Amniotic epithelial cell (primary cell): ENCODE measurements around the gene ANKRD30A.
"Not testable (repeated sequence)": the region's sequence is repeated elsewhere in the genome, so short reads cannot be mapped to it uniquely, and the experiment has no call there.

Experiments
- DNase-seq: peaks from one replicate; pipeline ENCODE4 v3.0.0-alpha.2; 2010; ENCODE audit warnings: low read depth

Gene ANKRD30A

DNA sequence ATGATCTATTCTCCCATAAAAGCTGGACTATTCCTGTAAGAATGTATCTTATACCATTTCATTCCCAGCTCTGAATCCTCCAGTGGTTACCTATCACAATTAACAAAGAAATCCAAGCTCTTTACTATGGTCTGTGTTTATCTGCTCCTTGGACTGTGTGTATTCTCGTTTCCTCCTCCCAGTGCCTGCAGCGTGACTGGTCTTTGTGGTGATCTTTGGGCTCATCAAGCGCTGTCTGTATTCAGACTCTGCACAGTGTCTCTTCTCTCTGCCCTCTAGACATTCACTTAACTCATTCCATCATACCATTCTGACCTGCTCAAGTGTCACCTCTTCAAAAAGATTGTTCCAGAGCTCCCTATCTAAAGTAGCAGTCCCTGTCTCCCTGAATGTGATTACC, 130.4 kb downstream of the ANKRD30A start:
- DNase-seq = not testable (repeated sequence)

DNA sequence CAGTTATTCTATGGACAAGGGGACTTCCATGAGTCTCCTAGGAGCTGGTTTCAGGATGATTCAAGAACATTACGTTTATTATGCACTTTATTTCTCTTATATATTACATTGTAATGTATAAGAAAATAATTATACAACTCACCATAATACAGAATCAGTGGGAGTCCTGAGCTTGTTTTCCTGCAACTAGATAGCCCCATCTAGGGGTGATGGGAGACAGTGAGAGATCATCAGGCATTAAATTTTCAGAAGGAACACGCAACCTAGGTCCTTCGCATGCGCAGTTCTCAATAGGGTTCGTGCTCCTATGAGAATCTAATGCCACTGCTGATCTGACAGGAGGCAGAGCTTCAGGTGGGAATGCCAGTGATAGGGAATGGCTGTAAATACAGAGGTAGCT, 137.9 kb downstream of the ANKRD30A start:
- DNase-seq = no peak

DNA sequence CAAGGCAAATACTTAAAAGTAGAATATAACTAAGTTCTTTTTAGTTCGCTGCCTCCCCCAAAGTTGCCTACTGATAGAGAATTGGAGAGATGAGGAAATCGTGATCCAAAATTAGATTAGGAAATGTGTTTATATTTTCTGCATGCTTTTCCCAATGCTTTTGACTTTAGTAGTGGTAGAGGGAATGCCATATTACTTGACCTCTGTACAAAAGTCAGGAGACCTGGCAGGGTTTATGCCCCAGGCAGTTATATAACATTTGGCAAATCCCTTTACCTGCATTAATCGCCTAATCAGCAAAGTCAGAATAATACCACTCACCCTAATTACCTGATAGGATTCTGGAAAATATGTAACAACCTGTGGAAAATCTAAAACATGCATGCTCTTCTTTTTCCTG, 142.9 kb downstream of the ANKRD30A start:
- no peak for DNase-seq

DNA sequence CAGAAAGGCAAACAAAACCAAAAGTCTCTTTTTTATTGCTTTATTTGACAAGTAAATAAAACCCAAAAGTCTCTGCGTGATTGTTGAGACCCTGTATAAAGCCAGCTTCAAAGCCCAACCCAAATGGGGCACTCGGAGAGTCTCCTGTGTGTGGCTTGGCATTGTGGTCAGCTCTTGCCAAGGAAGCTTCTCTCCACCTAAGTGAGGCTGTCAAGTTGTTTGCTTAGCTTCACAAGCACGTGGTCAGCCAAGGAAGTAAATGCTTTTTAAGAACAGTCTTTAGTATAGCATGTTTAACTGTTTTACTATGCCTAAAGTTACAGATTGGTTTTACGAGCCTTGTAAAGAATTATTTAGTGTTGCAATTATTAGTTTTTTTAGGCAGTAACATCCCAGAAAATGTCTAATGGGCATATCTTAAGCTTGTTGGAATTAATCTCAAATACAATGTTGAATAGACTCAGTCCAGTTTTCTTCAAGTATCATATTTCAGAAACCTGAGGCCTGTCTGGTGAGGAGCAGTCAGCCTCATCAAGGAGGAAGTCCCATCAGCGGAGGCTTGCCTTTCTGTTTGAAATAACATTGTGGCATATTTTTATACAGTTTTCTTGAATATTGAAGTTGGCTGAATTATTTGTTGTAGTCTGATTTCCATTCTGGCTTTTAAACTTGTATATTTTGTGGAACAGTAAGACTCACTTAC, 144.3 kb downstream of the ANKRD30A start:
- DNase-seq = no peak

DNA sequence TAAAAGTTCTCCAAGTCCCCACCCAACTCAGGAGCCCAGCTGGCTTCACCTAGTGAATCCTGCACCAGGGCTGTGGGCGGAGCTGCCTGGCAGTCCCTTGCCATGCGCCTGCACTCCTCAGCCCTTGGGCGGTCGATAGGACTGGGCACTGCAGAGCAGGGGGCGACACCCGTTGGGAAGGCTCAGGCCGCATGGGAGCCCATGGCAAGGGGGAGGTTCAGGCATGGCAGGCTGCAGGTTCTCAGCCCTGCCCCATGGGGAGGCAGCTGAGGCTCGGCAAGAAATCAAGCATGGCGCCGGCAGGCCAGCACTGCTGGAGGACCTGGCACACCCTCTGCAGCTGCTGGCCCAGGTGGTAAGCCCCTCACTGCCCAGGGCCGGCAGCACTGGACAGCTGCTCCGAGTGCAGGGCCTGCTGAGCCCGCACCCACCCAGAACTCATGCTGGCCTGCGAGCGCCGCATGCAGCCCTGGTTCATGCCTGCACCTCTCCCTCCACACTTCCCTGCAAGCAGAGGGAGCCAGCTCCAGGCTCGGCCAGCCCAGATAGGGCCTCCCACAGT, 149.9 kb downstream of the ANKRD30A start:
- DNase-seq = no peak

DNA sequence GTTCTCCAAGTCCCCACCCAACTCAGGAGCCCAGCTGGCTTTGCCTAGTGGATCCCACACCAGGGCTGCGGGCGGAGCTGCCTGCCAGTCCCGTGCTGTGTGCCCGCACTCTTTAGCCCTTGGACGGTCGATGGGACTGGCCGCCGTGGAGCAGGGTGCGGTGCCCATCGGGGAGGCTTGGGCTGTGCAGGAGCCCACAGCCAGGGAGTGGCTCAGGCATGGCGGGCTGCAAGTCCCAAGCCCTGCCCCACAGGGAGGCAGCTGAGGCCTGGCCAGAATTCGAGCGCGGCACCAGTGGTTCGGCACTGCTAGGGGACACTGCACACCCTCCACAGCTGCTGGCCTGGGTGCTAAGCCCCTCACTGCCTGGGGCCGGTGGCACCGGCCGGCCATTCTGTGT, 159.7 kb downstream of the ANKRD30A start:
- DNase-seq = no peak

DNA sequence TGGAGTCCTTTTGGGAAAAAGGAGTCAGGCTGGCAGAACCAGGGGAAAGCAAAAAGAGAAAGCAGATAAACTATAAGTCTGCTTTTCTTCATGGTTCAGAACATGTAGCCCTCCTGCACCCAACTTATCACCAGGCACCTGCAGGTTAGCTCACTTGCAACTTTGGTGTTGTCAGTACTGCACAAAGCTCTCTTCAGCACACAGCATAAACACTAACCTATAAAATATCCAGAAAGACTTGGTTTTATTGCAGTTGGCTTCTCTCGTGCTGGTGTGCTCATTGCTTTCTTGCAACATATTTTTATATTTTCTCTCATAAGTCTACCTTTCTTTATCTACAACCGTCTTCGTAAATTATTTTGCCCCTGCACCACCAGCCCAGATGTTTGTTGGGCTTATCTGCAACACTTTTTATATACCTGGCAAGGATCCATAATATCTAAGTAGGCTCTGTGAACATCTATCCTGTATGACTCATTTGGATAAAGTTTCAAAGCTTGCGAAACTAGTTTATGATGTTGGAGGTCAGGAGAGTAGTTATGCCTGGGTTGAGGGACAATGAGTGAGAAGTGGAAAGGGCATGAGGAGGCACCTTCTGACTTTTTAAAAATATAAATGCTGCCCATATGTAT, 164.6 kb downstream of the ANKRD30A start:
- peak; percentile 1 for DNase-seq

DNA sequence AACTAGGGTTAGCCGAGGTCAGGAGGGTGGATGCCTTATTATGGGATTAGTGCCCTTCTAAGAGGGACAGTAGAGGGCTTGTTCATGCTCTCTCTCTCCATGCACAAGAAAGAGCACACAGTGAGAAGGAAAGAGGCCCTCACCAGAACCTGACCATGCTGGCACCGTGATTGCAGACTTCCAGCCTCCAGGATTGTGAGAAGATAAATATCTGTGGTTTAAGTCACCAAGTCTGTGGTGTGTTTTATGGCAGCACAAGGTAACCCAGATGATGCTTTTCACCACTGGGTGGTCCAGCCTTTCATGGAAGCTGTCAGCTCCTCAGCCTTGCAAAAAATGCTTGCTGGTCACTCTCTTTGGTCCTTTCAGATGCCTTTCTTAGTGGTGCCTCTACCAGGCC, 175.9 kb downstream of the ANKRD30A start:
- DNase-seq = no peak

DNA sequence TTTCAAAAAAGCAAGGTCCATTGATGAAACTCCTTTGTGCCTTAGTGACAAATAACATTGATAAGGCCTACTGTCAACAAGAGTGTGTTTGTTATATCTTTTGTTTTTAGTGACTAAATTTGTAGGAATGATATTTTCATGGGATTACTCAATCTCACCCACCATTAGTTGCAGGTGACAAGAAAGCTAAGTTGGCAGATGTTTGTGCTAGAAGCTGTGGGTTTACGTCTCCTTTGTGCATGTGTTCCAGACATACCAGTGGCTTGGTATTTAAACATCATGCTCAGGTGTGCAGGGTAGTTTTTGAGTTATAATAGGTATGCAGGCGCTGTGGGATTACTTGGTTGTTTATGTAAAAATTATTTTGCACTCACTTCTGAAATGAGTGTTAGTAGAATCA, 178.6 kb downstream of the ANKRD30A start:
- no peak for DNase-seq

DNA sequence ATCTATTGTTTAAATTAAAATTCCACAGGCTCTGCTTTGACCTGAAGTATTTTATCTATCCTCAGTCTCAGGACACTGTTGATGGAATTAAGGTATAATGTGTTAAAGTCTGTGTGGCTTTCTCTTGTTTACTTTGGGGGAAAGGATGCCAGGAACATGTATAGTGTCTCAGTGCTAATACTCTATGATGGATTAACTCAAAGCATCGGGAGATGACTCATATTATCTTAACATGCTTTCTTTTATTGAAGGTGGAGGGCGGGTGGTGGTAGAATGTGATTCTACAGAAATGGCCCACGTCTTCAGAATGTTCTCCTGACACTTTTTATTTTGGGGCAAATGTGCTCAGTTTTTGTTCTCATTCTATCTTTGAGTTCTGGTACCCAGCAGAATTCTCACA, 189.0 kb downstream of the ANKRD30A start:
- no peak for DNase-seq

DNA sequence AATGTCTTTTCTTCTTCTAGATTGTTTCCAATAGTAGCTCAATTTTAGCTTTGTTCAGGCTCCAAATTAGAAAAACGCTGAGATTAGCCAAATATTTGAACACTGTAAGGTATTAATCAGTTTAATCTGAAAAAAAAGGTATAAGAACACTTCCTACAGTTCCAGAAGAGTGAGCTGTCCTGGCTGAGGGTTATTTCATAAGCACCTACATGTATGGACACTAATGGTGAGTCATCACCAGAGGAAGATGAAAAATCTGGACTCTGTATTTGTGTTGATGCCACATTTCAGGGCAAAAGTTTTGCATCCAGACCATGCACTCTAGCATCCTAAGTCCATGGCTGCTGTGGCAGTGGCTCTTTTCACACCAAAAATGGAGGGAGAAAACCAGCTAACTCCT, 189.5 kb downstream of the ANKRD30A start:
- no peak for DNase-seq

DNA sequence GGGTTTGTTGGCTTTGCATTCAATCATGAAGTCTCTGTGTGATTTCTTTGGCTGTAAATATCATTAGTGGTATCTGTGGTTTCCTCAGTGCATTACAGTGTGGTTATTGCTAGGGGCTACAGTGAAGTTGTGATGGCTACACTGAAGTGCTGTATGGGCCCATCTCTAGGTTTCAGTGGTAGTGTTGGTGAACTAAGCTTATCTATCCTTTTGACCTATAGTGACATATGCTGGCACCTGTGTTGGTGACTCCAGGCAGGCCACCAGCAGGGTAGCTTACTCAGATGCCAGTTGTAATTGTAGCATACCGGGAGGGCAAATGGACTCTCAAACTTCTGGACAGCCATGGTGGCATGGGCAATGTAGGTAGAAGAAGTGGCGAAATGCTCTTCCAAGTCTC, 219.0 kb downstream of the ANKRD30A start:
- no peak for DNase-seq

DNA sequence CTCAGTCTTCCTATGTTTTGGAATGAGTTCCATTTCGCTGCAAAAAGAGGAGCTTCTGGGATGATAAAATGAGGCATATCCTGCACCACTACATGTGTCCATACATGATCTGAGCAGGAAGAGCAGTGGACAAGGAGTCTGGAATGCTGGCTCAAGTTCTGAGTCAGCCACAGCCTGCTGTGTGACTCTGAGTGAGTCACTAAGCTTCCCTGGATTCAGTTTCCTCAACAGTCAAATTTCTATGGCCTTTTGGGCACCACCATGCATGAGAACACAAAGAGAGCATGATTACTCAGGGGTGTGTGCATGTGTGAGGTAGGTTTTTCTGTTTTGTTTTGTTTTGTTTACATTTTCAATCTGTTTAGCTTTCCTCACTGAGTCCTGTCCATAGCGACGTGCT, 254.6 kb downstream of the ANKRD30A start:
- no peak for DNase-seq

DNA sequence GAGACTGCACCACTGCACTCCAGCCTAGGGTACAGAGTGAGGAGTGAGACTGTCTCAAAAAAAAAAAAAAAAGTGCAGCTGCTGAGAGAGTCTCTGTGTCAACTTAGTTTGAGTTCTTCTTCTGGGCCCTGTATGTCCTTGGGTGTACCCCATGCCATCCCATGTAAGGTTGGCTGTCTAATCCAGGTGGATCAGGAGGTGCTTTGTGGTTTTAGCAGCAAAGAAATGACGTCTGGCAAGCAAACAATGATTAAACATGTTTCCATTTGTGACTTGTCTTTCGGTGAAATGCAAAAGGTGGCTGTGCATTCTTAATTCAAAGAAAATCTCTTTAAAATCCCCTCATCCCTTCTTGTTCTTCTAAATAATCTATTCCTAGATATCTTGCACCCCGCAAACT, 255.9 kb downstream of the ANKRD30A start:
- no peak for DNase-seq

DNA sequence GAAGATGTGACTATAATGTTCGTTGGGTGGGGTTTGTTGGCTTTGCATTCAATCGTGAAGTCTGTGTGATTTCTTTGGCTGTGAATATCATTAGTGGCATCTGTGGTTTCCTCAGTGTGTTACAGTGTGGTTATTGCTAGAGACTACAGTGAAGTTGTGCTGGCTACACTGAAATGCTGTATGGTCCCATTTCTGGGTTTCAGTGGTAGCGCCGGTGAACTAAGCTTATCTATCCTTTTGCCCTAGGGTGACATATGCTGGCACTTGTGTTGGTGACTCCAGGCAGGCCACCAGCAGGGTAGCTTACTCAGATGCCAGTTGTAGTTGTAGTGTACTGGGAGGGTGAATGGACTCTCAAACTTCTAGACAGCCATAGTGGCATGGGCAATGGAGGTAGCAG, 259.5 kb downstream of the ANKRD30A start:
- no peak for DNase-seq

DNA sequence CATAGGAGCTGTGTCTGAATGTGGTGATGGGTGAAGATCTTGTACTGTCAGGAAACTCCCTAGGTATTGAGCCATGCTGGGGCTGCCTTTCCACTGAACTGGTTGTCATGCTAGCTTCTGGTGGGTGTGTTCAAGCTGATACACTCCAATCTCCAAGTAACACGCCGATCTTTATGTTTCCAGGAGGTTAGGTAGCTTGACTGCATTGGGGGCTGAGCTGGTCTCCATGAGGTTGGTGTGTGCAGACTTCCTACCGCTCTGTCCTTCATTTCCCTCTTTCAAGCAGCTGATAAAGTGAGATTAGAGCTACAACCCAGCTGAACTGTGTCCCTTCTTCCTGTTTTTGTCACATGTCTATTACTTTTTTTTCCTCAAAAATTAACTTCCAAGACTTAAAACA, 265.5 kb downstream of the ANKRD30A start:
- DNase-seq = no peak

DNA sequence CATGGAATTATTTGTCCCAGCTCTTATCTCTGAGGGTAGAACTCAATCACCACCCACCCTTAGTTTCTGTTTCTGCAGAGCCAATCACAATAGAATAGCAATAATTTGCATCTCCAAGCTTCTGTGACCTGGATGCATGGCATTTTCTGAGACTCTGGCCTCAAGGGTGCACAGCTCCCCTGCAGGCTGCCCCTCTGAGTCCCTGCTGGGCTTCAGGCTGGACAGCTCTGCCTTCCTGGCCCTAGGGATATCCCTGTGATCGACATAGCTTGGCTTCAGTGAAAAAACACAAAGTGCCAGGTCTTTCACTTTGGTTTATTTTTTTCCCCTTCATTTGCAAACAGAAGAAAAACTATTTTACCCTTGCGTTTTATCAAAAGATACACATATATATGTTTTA, 275.4 kb downstream of the ANKRD30A start:
- not testable (repeated sequence) for DNase-seq

DNA sequence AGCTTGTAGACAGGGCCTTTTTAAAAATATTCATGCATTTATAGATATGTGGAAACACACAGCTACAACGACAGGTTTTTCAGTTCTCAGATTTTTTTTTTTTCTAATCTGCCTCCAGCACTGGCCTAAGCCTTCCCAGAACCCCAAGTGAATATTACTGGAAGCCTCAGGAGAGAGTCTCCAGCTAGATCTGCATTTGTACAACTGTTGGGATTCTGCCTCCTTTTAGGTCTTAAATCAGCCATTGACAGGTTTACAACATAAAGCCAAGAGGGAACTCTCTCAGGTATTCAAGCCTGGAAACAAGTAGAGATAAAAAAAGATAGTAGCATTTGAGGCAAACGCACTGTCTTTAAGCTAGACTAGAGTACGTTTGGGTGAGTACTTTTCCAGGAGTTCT, 275.8 kb downstream of the ANKRD30A start:
- no peak for DNase-seq

DNA sequence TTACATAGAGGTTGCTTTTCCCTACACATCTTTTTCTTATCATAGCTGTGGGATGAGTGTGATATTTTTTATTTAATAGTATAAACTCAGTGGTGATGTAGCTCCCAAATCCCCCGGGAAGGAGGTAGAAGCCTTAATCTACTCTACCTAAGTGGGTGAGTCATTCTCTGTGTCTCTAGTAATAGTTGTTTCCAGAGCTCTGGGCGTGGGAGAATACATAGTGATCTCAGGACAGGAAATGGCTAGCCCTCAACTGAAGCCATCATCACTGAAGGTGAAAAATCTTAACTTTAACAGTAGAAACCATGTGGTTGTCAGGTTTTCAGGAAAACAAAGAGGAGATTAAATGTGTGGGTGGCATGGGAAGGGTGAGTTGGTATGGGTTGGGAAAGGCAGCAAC, 278.4 kb downstream of the ANKRD30A start:
- no peak for DNase-seq
